SW480 (cell line): ENCODE measurements around the gene APAF1.
"Not testable (repeated sequence)": the region's sequence is repeated elsewhere in the genome, so short reads cannot be mapped to it uniquely, and the experiment has no call there.

Source experiments
- DNase-seq: peaks from one replicate; pipeline ENCODE4 v3.0.0-alpha.2; 2016; ENCODE audit warnings: low spot score

APAF1 gene

GRCh38 chr12:98755855-98756254 lies 110.8 kb downstream of the APAF1 start:
- not testable (repeated sequence) for DNase-seq

- no peak for DNase-seq
Observed at GRCh38 chr12:98757455-98757854, 112.4 kb downstream of the APAF1 start.

- no peak for DNase-seq
Observed at GRCh38 chr12:98758331-98758730, 113.2 kb downstream of the APAF1 start.

GRCh38 chr12:98763656-98764055 lies 118.6 kb downstream of the APAF1 start:
- no peak for DNase-seq

DNA sequence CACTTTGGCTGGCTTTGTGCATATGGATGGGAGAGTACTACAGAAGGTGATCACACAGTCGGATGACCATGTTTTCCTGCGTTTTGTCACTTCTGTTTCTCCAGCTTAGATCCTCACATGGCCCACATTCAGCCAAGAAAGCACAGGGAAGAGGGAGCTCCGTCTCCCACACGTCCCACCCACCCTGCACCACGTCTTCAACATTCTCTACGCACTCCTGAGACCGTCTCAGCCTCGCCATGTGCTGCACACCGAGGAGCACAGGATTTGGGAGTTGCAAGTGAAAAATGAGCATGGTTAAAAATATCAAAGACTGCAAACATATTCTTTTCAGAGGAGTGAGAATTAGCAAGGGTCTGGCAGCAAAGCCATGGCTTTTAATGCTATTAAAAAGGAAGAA lies 122.2 kb downstream of the APAF1 start:
- no peak for DNase-seq

GRCh38 chr12:98769068-98769467 lies 124.0 kb downstream of the APAF1 start:
- no peak for DNase-seq

- no peak for DNase-seq
Observed at GRCh38 chr12:98770230-98770629, 125.1 kb downstream of the APAF1 start.

GRCh38 chr12:98771811-98772752 lies 127.0 kb downstream of the APAF1 start:
- no peak for DNase-seq

- DNase-seq, result peak; percentile 70
Observed at GRCh38 chr12:98772818-98773217, 127.7 kb downstream of the APAF1 start.

GRCh38 chr12:98780261-98780660 lies 135.2 kb downstream of the APAF1 start:
- DNase-seq, result no peak

DNA sequence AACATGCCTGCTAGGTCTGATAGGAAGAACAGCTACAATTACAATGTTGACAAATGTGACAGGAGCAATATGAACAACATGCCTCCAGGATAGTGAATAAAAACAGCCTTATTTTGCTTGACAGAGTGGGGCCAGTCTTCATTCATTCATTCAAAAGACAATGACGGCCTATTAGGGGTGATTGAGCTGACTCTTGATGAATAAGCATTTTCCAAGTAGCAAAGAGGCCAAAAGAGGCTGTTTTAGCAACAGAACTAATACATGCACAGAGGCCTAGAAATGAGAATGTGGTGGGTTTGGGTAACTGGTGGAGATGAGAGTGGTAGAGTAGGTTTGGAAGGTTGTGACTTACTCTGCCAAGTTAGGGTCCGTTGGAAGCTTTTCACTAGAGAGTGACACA lies 138.3 kb downstream of the APAF1 start:
- no peak for DNase-seq
